ENCODE data around the gene EPB41L3.
"Not testable (repeated sequence)": the region's sequence is repeated elsewhere in the genome, so short reads cannot be mapped to it uniquely, and the experiment has no call there.

The EPB41L3 gene

GRCh38 chr18:5500158-5500939 lies 43.4 kb downstream of the EPB41L3 start:
- no peak for ATAC-seq (ENCODE audit: low read depth)
- no peaks in the 10 kb centered on the region for H3K4me1 Mint-ChIP-seq
- H3K4me3 Mint-ChIP-seq, result no peak overlapping the region
- DNase-seq (ENCODE audit: low spot score in 2 of 2), result no peak
- H3K27me3 Mint-ChIP-seq, result peaks cover 4% of the 10 kb centered on the region
- no peak overlapping the region for H3K27ac Mint-ChIP-seq
- no peaks in the 10 kb centered on the region for H3K36me3 Mint-ChIP-seq
- no peaks in the 10 kb centered on the region for H3K9me3 Mint-ChIP-seq

DNA sequence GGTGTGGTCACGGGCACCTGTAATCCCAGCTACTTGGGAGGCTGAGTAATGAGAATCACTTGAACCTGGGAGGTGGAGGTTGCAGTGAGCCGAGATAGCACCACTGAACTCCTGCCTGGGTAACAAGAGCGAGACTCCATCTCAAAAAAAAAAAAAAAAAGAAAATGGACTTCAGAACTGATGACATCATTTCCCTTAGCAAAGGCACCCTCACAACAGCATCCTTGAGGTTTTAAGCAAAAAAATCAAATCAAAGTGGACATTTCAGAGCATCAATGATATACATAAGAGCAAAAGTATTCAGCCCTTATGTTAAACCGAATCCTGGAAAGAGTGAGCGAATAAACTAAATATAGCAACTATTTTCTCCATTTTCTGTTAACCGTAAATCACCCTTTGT lies 45.3 kb downstream of the EPB41L3 start:
- DNase-seq (ENCODE audit: low spot score in 2 of 2), result no peak
- H3K27ac Mint-ChIP-seq, result no peak overlapping the region
- H3K4me1 Mint-ChIP-seq, result no peaks in the 10 kb centered on the region
- no peak overlapping the region for H3K4me3 Mint-ChIP-seq
- no peaks in the 10 kb centered on the region for H3K36me3 Mint-ChIP-seq
- no peak for ATAC-seq (ENCODE audit: low read depth)
- H3K27me3 Mint-ChIP-seq, result peaks cover 6% of the 10 kb centered on the region
- no peaks in the 10 kb centered on the region for H3K9me3 Mint-ChIP-seq

DNA sequence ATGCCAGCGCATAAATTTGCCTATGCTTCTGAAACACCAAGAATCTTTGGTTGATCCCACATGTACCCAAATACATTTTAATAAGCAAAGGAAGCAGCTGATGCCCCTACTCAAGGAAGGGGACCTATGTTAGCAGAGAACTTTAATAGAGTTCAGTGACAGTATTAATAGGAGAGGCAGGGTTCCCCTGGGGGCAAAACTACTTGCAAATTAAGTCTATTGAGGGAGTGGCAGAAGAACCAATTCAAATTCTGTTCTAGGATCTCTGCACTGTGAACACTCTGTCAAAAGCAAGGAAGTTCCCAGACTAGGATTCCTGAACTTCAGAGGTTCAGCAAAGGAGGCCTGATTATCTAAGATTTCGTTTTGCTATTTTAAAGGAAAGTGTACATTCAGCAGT lies 47.5 kb downstream of the EPB41L3 start:
- Mint-ChIP-seq H3K9me3 (no peaks in the 10 kb centered on the region), H3K27ac (no peak overlapping the region), H3K4me1 (no peaks in the 10 kb centered on the region), H3K27me3 (peaks cover 6% of the 10 kb centered on the region), H3K36me3 (no peaks in the 10 kb centered on the region), H3K4me3 (no peak overlapping the region)
- DNase-seq (ENCODE audit: low spot score in 2 of 2), result no peak
- no peak for ATAC-seq (ENCODE audit: low read depth)

- no peak overlapping the region for H3K4me3 Mint-ChIP-seq
- no peak overlapping the region for H3K27ac Mint-ChIP-seq
- H3K36me3 Mint-ChIP-seq, result no peaks in the 10 kb centered on the region
- H3K9me3 Mint-ChIP-seq, result peaks cover 5% of the 10 kb centered on the region
- peaks cover 9% of the 10 kb centered on the region for H3K27me3 Mint-ChIP-seq
- ATAC-seq (ENCODE audit: low read depth), result no peak
- no peaks in the 10 kb centered on the region for H3K4me1 Mint-ChIP-seq
- DNase-seq (ENCODE audit: low spot score in 2 of 2), result no peak
Observed at GRCh38 chr18:5490753-5491480, 52.9 kb downstream of the EPB41L3 start.

GRCh38 chr18:5488844-5489243 lies 55.0 kb downstream of the EPB41L3 start:
- H3K4me3 Mint-ChIP-seq, result no peak overlapping the region

DNA sequence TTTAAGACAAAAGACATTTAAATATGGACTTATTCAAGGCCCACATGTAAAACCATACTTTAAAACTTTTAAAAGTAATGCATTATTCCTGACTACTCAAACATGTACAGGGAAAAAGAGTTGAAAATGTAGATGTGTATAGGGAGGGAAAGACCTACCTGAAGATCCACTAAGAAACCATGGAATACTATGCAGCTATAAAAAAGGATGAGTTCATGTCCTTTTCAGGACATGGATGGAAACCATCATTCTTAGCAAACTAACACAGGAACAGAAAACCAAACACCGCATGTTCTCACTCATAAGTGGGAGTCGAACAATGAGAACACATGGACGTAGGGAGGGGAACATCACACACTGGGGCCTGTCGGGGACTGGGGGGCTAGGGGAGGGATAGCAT lies 55.8 kb downstream of the EPB41L3 start:
- not testable (repeated sequence) for H3K4me3 Mint-ChIP-seq

More at GRCh38 chr18:5488844-5489243, 55.0 kb downstream of the EPB41L3 start:
- Mint-ChIP-seq H3K9me3 (peaks cover 6% of the 10 kb centered on the region), H3K27ac (no peak overlapping the region), H3K36me3 (no peaks in the 10 kb centered on the region), H3K4me1 (no peaks in the 10 kb centered on the region), H3K27me3 (peaks cover 8% of the 10 kb centered on the region)
- ATAC-seq (ENCODE audit: low read depth) (no peak), DNase-seq (ENCODE audit: low spot score in 2 of 2) (no peak)

DNA sequence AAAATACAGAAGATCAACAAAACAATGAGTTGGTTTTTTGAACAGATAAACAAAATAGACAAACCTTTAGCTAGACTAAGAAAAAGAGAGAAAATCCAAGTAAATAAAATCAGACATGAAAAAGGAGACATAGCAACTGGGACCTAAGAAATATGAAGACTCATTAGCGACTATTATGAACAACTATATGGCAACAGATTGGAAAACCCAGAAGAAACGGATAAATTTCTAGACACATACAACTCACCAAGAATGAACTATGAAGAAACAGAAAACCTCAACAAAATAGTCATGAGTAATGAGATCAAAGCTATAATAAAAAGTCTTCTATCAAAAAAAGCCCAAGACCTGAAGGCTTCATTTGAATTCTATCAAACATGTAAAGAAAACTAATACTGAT lies 59.3 kb downstream of the EPB41L3 start:
- H3K9me3 Mint-ChIP-seq, result peaks cover 13% of the 10 kb centered on the region
- DNase-seq (ENCODE audit: low spot score in 2 of 2), result no peak
- no peaks in the 10 kb centered on the region for H3K4me1 Mint-ChIP-seq
- no peak for ATAC-seq (ENCODE audit: low read depth)
- no peak overlapping the region for H3K27ac Mint-ChIP-seq
- H3K36me3 Mint-ChIP-seq, result peaks cover 2% of the 10 kb centered on the region
- H3K27me3 Mint-ChIP-seq, result peaks cover 6% of the 10 kb centered on the region
- H3K4me3 Mint-ChIP-seq, result no peak overlapping the region

More for the DNA sequence above, 55.8 kb downstream of the EPB41L3 start:
- H3K4me1 Mint-ChIP-seq; H3K36me3 Mint-ChIP-seq; H3K9me3 Mint-ChIP-seq; H3K27me3 Mint-ChIP-seq; ATAC-seq (ENCODE audit: low read depth); H3K27ac Mint-ChIP-seq; DNase-seq (ENCODE audit: low spot score in 2 of 2): not testable (repeated sequence)

- Mint-ChIP-seq H3K4me1 (no peaks in the 10 kb centered on the region), H3K9me3 (peaks cover 8% of the 10 kb centered on the region), H3K4me3 (no peak overlapping the region), H3K36me3 (peaks cover 2% of the 10 kb centered on the region), H3K27me3 (peaks cover 6% of the 10 kb centered on the region), H3K27ac (no peak overlapping the region)
- DNase-seq (ENCODE audit: low spot score in 2 of 2) (no peak), ATAC-seq (ENCODE audit: low read depth) (no peak)
Observed at GRCh38 chr18:5481621-5482020, 62.2 kb downstream of the EPB41L3 start.

DNA sequence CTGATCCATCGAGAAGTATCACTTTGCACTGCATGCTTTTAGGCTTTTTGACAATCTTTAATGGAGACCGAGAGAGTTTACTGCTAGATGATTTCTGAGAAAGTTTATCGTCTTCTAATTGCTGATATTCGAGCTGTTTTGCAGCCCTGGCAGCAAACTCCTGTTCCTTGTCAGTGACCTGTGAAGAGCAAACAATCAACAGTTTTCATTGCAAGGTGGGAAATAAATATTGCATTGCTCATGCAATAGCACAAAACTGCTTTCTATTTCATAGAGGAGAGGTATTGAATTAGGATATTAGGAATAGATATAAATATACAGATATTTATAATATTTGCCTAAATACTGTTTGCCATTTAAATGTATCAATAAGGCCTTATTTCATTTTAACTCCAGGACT lies 65.5 kb downstream of the EPB41L3 start:
- no peak overlapping the region for H3K27ac Mint-ChIP-seq

DNA sequence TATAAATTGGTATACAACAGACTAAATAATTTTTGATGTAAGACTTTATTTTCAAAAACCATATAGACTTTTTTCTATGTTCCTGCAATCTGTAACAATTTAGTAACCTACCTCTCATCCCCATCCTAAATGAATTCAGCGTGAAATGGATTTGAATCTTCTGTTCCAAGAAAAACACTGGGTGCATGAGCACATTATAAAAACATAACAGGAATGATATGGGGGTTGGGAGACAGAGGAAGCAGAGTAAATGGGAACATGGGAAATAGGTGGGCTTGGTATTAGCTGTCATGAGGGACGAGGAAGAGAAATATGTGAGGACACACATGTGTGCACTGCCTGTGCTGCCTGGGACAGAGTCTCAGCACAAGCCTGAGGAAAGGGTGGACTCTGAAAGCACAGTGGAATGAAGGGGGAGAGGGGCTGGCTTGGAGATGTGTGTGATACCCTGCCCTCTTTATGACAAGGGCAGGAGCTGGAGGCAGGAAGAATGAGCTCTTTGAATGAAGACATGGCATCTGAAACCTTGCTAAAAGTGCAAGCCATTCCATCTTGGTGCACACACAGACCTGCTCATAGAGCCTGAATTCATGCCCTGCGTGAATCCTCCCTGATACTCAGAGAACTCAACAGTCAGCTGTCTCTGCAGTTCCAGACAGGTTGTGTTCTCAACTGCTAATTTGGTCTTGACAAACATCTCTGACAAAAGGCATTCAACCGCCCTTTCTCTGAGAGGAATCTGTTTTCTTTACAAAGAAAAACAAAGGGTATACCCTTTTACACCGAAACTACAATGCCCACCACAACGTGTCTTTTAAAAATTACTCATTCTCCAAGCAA lies 66.6 kb downstream of the EPB41L3 start:
- peaks cover 3% of the 10 kb centered on the region for H3K9me3 Mint-ChIP-seq
- peaks cover 3% of the 10 kb centered on the region for H3K4me1 Mint-ChIP-seq
- H3K36me3 Mint-ChIP-seq, result peaks cover 2% of the 10 kb centered on the region
- DNase-seq (ENCODE audit: low spot score in 2 of 2) (no peak), ATAC-seq (ENCODE audit: low read depth) (no peak)
- peaks cover 10% of the 10 kb centered on the region for H3K27me3 Mint-ChIP-seq
- H3K4me3 Mint-ChIP-seq, result no peak overlapping the region
- H3K27ac Mint-ChIP-seq, result no peak overlapping the region

More for the DNA sequence above, 65.5 kb downstream of the EPB41L3 start:
- DNase-seq (ENCODE audit: low spot score in 2 of 2) (no peak), ATAC-seq (ENCODE audit: low read depth) (no peak)
- peaks cover 2% of the 10 kb centered on the region for H3K36me3 Mint-ChIP-seq
- peaks cover 3% of the 10 kb centered on the region for H3K4me1 Mint-ChIP-seq
- peaks cover 11% of the 10 kb centered on the region for H3K27me3 Mint-ChIP-seq
- H3K9me3 Mint-ChIP-seq, result peaks cover 6% of the 10 kb centered on the region
- no peak overlapping the region for H3K4me3 Mint-ChIP-seq

- Mint-ChIP-seq H3K4me1 (peaks cover 3% of the 10 kb centered on the region), H3K4me3 (no peak overlapping the region), H3K27me3 (peaks cover 9% of the 10 kb centered on the region), H3K36me3 (no peaks in the 10 kb centered on the region), H3K9me3 (no peaks in the 10 kb centered on the region), H3K27ac (no peak overlapping the region)
- DNase-seq (ENCODE audit: low spot score in 2 of 2) (no peak), ATAC-seq (ENCODE audit: low read depth) (no peak)
Observed at GRCh38 chr18:5475267-5475666, 68.5 kb downstream of the EPB41L3 start.

GRCh38 chr18:5469340-5469739 lies 74.5 kb downstream of the EPB41L3 start:
- Mint-ChIP-seq H3K4me3 (no peak overlapping the region), H3K4me1 (no peaks in the 10 kb centered on the region), H3K9me3 (no peaks in the 10 kb centered on the region), H3K36me3 (no peaks in the 10 kb centered on the region), H3K27me3 (peaks cover 5% of the 10 kb centered on the region), H3K27ac (no peak overlapping the region)
- ATAC-seq (ENCODE audit: low read depth) (no peak), DNase-seq (ENCODE audit: low spot score in 2 of 2) (no peak)

DNA sequence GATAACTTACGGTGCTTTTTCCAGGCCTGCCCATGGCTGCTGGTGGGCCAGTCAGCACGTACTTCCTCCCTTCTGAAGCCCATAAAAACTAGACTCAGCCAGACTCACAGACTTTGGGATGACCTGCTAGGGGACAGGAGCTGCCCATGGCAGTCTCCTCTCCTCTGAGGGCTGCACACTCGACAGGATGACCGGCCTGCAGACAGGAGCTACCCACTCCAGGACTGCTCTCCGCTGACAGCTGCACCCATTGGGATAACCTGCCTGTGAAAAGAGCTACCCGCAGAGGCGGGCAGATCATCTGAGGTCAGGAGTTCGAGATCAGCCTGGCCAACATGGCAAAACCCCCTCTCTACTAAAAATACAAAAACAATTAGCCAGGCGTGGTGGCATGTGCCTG lies 75.4 kb downstream of the EPB41L3 start:
- Mint-ChIP-seq H3K4me1 (no peaks in the 10 kb centered on the region), H3K36me3 (no peaks in the 10 kb centered on the region), H3K4me3 (no peak overlapping the region), H3K9me3 (no peaks in the 10 kb centered on the region), H3K27me3 (peaks cover 7% of the 10 kb centered on the region), H3K27ac (no peak overlapping the region)
- DNase-seq (ENCODE audit: low spot score in 2 of 2) (no peak), ATAC-seq (ENCODE audit: low read depth) (no peak)

- ATAC-seq (ENCODE audit: low read depth) (no peak), DNase-seq (ENCODE audit: low spot score in 2 of 2) (no peak)
- no peaks in the 10 kb centered on the region for H3K9me3 Mint-ChIP-seq
- no peaks in the 10 kb centered on the region for H3K4me1 Mint-ChIP-seq
- H3K4me3 Mint-ChIP-seq, result no peak overlapping the region
- no peaks in the 10 kb centered on the region for H3K36me3 Mint-ChIP-seq
- no peak overlapping the region for H3K27ac Mint-ChIP-seq
- peaks cover 13% of the 10 kb centered on the region for H3K27me3 Mint-ChIP-seq
Observed at GRCh38 chr18:5467671-5468070, 76.1 kb downstream of the EPB41L3 start.
